Mucosa of descending colon (tissue), 3 donors: Measurements from ENCODE around the gene SPSB4. TPM values are rescaled to one million over a fixed set of nuclear protein-coding genes. Genes with fewer than 3 reads are reported as not detected.
A peak's percentile ranks its signal among the peaks of the same experiment; 100 is the strongest.

Source experiments
- ATAC-seq: fragments of 200-7000 bp; cut with Tn5 transposase; one replicate; pipeline ENCODE4 v1.9.1; 2020; ENCODE audit warnings: mild to moderate bottlenecking, moderate library complexity
- DNase-seq, 3 donors: peaks; one replicate each; pipeline ENCODE4 v3.0.0-alpha.2; 2020
- H3K36me3 ChIP-seq: fragments of 200-600 bp; one replicate; pipeline ENCODE4 v1.8.0; 2021; ENCODE audit warnings: low read depth, mild to moderate bottlenecking
- H3K4me1 ChIP-seq: fragments of 200-600 bp; one replicate; pipeline ENCODE4 v1.8.0; 2021; ENCODE audit warnings: low read depth, mild to moderate bottlenecking
- H3K4me3 ChIP-seq: fragments of 200-600 bp; one replicate; pipeline ENCODE4 v1.8.0; 2021; ENCODE audit warnings: mild to moderate bottlenecking
- H3K9me3 ChIP-seq: fragments of 200-600 bp; one replicate; pipeline ENCODE4 v1.8.0; 2021; ENCODE audit warnings: mild to moderate bottlenecking
- intact Hi-C, 2 donors: fragments of 100-400 bp; cut with DNase I in 1 of 2; cut with micrococcal nuclease in 1 of 2; formaldehyde crosslinking; loops; one replicate each; pipeline versions ENCODE4 v1.11.0 to v1.11.1; 2022; cut with DNase I, micrococcal nuclease
- long read RNA-seq, 2 donors: library from polyadenylated mRNA; unstranded; transcript quantifications; one replicate each; pipeline ENCODE4 v2.0.0, GENCODE V29; 2019 to 2021
- total RNA-seq, 3 donors: library from RNA; stranded (reverse); fragmentation: NEBNext Ultra II Directional in 2 of 3; extraction: Animal tissue kit (Norgen Biotek cat#: 25700) in 2 of 3; gene quantifications; one replicate each; pipeline versions ENCODE4 v1.2.1 to v1.2.4, GENCODE V29; 2021 to 2023
- TF ChIP-seq, protein P1 (sequence below): fragments of 200-600 bp; IDR thresholded peaks from one replicate; pipeline ENCODE4 v1.8.0; 2022; ENCODE audit warnings: antibody characterized with exemption, mild to moderate bottlenecking
- donor health status: DM: no; HTN: no; CAD: no; lungs with moderate emphysema.
- donor health status: DM: no; HTN: no; CAD: no.
- donor health status: DM: no; HTN: yes; CAD: no.

The SPSB4 gene
- under 1 TPM; 0.10 to 0.85 (median 0.17) TPM for total RNA-seq
- long read RNA-seq, donor 1, partial matches to known transcripts, result 1 of 2 reads
- long read RNA-seq, donor 1, other reads (novel, unspliced or antisense), result 0 of 2 reads
- long read RNA-seq, donor 2, result 0 reads

- TF ChIP-seq, protein P1, sequence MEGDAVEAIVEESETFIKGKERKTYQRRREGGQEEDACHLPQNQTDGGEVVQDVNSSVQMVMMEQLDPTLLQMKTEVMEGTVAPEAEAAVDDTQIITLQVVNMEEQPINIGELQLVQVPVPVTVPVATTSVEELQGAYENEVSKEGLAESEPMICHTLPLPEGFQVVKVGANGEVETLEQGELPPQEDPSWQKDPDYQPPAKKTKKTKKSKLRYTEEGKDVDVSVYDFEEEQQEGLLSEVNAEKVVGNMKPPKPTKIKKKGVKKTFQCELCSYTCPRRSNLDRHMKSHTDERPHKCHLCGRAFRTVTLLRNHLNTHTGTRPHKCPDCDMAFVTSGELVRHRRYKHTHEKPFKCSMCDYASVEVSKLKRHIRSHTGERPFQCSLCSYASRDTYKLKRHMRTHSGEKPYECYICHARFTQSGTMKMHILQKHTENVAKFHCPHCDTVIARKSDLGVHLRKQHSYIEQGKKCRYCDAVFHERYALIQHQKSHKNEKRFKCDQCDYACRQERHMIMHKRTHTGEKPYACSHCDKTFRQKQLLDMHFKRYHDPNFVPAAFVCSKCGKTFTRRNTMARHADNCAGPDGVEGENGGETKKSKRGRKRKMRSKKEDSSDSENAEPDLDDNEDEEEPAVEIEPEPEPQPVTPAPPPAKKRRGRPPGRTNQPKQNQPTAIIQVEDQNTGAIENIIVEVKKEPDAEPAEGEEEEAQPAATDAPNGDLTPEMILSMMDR, result no peak
- intact Hi-C loops, result no loop called here
- ATAC-seq, result peak; percentile 72
- peaks cover 4% of the 10 kb centered on the region for H3K4me1 ChIP-seq
- no peaks in the 10 kb centered on the region for H3K9me3 ChIP-seq
- no peak within 1 kb of the TSS for H3K4me3 ChIP-seq
- H3K36me3 ChIP-seq, result no peaks in the 10 kb centered on the region
- DNase-seq, result peak; percentile 16 to 54 (median 48)
Measured at GRCh38 chr3:141050576-141051442, at the start of gene SPSB4. Gene SPSB4, plus strand, starts transcription at chr3:141051347. Its CDS starts 14,758 bp downstream, at chr3:141066105.

DNA sequence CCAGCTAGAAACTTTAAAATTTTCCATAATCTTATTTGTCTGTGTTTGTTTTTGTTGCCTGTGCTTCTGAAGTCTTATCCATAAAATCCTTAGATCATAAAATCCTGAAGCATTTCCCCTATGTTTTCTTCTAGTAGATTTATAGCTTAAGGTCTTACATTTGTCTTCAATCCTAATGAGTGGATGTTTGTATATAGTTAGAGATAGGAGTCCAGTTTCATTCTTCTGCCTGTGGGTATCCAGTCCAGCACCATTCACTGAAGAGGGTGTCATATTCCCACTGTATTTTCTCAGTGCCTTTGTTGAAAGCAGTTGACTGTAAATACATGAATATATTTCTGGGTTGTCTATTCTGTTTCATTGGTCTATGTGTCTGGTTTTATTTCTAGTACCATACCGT lies 44.8 kb upstream of the SPSB4 start:
- TF ChIP-seq, protein P1, result no peak
- no peaks in the 10 kb centered on the region for H3K4me1 ChIP-seq
- ATAC-seq (no peak), DNase-seq (no peak)
- H3K4me3 ChIP-seq, result no peak overlapping the region
- intact Hi-C loops, result no loop called here
- H3K36me3 ChIP-seq, result no peaks in the 10 kb centered on the region
- no peaks in the 10 kb centered on the region for H3K9me3 ChIP-seq

DNA sequence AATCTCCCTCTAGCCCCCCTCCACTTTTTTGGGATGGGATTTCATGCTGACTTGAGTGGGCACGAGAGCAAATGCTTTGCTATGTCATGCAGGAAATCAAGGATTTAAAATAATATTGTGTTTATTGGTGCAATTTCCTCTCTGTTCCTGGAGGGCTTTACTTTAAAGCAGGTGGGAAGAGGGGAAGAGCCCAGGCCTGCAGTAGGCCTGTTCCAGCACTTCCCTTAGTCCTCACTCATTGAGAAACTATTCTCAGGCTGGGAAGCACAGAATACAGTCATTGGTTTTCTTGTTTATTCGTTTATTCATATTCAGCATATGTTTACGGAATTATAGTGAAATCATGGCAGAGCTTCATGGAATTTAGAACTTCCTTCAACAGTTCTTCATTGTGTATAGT lies 41.7 kb upstream of the SPSB4 start:
- intact Hi-C loops, result no loop called here
- Histone ChIP-seq H3K36me3 (no peaks in the 10 kb centered on the region), H3K4me3 (no peak overlapping the region), H3K4me1 (no peaks in the 10 kb centered on the region), H3K9me3 (no peaks in the 10 kb centered on the region)
- TF ChIP-seq, protein P1, result no peak
- DNase-seq, result no peak
- no peak for ATAC-seq

- Histone ChIP-seq H3K4me1 (no peaks in the 10 kb centered on the region), H3K9me3 (no peaks in the 10 kb centered on the region), H3K36me3 (no peaks in the 10 kb centered on the region), H3K4me3 (no peak overlapping the region)
- TF ChIP-seq, protein P1, result peak; percentile 37
- DNase-seq (peak; percentile 62 to 78 (median 75)), ATAC-seq (peak; percentile 70)
- intact Hi-C loops, result loop anchor here (5.0 to 10.0 kb wide), 2 partner anchors 96 to 183 kb away; no protein-coding TSS in a partner anchor
Measured at GRCh38 chr3:141011232-141011996, 39.7 kb upstream of the SPSB4 start.

GRCh38 chr3:141011997-141012262 lies 39.2 kb upstream of the SPSB4 start:
- intact Hi-C loops, result loop anchor here (5.0 to 10.0 kb wide), 2 partner anchors 95 to 183 kb away; no protein-coding TSS in a partner anchor
- no peaks in the 10 kb centered on the region for H3K36me3 ChIP-seq
- TF ChIP-seq, protein P1, result no peak
- H3K4me1 ChIP-seq, result no peaks in the 10 kb centered on the region
- no peaks in the 10 kb centered on the region for H3K9me3 ChIP-seq
- ATAC-seq, result no peak
- no peak for DNase-seq
- H3K4me3 ChIP-seq, result no peak overlapping the region
